GM08714 (cell line): ENCODE results near the gene ARMC3.
"Not testable (repeated sequence)": the region's sequence is repeated elsewhere in the genome, so short reads cannot be mapped to it uniquely, and the experiment has no call there.

Experiments
- H3K4me3 ChIP-seq: fragments of 200-500 bp; sonication (Bioruptor generic); 2 replicates; pipeline ENCODE4 v1.5.1; 2014; ENCODE audit warnings: mild to moderate bottlenecking, low read length, inconsistent platforms
- ZNF274 ChIP-seq: IDR thresholded peaks from 2 replicates; pipeline ENCODE4 v1.6.1; 2012; ENCODE audit warnings: mild to moderate bottlenecking, low read depth, low read length

The ARMC3 gene

DNA sequence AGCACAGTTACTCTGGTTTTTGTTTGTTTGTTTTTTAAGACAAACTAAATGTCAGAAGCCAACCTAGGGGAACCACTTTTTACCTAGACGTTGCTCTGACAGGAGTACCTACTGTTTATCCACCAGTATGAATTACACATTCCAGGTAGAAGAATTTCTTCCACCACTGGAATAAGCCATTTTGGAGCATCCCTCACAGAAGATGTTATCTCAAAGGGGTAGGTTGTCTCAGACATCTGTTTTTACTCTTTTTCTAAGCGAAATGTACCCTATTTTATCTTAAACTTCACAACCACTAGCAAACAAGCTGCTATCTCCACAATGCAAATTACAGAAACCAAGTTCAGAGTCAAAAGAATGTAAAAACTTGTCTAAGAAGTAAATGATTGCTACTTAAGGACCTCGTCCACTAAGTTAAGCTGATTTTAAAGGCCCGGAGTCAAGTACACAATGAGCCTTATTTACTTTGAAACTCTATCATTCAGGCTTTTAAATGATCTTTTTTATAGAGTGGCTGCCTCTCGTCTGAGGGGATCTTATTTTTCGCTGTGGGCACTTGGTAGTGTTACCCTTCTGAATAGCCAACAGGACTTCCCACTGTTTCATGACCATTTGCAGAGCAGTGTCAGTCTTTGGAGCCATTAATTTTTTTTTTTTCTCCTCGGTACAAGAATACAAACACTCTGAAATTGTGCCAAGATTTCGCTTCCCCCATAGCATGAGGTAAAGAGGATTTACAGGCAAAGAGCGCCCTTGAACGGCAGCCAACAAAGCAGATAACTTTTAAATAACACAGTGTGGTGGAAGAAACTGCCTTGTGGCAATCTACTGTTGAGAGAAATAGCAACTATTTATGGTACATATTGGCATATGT is 15.7 kb upstream of the ARMC3 start:
- H3K4me3 ChIP-seq = no peak overlapping the region
- TF ChIP-seq ZNF274 = no peak

GRCh38 chr10:22912763-22913384 is 15.0 kb upstream of the ARMC3 start:
- no peak for TF ChIP-seq ZNF274
- no peak overlapping the region for H3K4me3 ChIP-seq

DNA sequence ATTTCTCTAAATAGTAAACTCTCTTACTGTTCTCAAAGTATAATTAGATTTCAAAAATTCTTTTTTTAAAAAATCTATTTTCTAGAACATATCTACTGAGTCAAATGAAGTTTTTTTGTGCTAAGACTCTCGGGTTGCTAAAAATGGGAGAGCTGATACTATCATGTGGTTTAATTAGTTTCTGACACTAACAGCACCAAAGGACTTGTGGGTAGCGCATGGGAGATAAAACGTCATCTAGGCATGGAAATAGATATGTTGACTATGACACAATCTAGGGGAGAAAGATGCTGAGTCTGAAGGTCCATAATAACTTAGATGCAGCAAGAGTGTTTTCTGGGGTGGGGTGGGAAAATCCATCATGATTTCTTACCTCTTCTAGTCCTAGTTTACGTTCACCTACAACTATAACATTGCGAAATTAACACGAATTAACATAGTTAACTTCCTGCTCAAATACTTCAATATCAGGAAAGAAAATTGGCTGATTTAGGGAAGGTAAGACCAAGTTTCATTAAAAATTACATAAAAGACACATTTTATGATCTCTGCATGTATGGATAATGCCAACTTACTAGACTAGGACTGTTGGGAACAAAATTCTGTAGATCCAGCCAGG is 14.3 kb upstream of the ARMC3 start:
- no peak for TF ChIP-seq ZNF274
- H3K4me3 ChIP-seq = no peak overlapping the region

DNA sequence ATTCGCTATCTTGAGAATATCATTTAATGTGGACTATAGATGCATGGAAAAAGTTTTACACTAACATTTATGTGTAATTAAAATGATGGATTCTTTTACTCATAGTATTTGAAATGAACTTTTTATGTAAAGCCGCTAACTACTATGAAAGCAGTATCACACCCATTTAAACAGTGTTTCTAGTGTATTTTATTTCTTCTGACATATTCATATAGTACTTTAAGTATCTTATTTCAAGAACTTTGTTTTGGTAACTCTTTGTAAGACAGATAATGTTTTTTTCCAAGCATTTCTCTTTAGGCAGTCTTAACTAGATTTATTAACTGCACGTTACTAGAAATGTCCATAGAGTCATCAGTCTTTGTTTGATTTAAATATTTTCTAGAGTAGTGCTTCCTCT is 12.5 kb upstream of the ARMC3 start:
- no peak for TF ChIP-seq ZNF274
- H3K4me3 ChIP-seq = no peak overlapping the region

DNA sequence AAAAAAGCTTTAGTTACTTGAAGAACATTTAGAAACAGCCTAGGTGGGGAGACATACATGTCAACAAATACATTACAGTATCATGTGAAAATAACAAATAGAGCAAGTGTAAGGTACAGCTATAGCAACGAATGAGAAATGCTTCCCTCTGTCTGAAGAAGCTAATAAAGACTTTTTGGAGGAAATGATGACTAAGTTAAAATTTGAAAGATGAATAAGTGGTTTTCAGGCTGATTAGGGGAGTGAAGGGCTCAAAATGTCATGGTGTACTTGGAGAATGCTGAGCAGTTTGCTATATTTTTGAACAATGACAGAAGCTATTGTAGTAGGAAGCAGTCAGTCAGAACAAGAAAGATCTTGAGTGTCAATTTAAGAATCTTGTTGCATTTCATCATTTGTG is 2.8 kb upstream of the ARMC3 start:
- no peak for TF ChIP-seq ZNF274
- no peak overlapping the region for H3K4me3 ChIP-seq

- peak overlapping the region; percentile 56; the same call in 1 of the 2 replicates for H3K4me3 ChIP-seq
- TF ChIP-seq ZNF274 = no peak
These were observed 687 bp upstream of the ARMC3 start for GRCh38 chr10:22927166-22927565.

- not testable (repeated sequence) for H3K4me3 ChIP-seq
These were observed 1.2 kb downstream of the ARMC3 start for GRCh38 chr10:22929053-22929452.

DNA sequence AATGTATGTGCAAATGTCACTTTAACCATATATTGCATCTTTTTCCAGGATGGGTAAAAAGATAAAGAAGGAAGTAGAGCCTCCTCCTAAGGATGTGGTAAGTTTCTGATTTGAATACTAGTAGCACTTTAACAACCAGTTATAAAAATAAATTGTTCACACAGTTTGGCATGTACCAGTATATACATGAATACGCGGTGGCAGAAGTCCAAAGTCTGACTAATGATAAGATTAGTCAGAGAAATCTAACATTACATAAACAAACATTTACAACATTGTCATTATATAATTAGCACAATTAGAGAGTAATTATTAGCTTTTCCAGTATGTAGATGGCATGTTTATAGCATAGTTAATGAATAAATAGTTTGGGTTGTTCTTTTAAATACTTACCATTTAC is 4.1 kb downstream of the ARMC3 start:
- no peak for TF ChIP-seq ZNF274
- no peak overlapping the region for H3K4me3 ChIP-seq

DNA sequence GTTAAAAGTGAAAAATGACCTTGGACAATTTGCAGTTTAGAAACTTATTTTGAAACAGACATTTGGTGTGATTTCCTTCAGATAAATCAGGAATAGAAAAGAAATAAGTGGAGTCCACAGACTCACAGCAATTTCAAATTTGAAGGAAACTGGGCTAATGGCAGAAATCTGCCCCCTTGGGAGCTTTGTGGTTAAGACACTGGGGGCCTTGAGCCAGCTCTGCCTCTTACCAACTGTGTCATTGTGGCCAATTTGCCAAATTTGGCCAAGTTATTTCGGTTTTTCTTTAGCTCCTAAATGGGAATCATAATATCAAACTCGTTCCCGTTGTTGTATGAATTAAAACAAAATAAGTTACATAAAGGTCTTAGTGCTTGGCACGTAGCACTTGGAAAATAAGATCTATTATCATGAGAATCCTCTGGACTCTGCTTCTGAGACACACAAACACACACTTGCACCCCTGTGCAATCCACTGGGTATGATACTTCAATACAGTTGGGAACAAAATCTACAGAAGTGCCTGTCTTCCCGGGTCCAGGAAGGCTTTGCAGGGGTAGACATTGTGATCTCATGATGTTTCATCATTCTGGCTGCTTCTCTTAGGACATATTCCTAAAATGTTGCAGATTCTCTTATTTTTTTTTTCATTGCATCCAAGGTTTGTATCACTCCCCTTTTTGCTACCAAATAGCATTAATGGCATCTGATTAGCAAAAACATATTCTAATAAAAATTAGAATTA is 4.9 kb downstream of the ARMC3 start:
- H3K4me3 ChIP-seq = no peak overlapping the region
- no peak for TF ChIP-seq ZNF274

GRCh38 chr10:22934726-22935125 is 6.9 kb downstream of the ARMC3 start:
- no peak for TF ChIP-seq ZNF274
- no peak overlapping the region for H3K4me3 ChIP-seq

DNA sequence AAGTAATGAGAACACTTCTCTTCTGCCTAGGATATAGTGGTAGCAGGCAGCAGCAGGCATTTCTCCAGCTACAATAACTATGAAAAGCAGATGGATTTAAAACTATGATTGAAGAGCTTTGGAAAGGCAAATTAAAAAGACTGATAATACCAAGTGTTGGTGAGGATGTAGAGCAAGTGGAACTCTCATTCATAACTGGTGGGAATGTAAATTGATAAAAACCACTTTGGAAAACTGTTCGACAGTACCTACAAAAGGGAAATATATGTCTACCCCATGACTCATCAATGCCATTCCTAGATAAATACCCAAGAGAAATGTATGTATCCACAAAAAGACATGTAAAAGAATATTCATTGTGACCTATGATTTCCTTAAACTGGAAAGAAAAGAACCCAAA is 14.6 kb downstream of the ARMC3 start:
- no peak overlapping the region for H3K4me3 ChIP-seq
- TF ChIP-seq ZNF274 = no peak

- H3K4me3 ChIP-seq = no peak overlapping the region
- TF ChIP-seq ZNF274 = no peak
These were observed 18.3 kb downstream of the ARMC3 start for GRCh38 chr10:22945934-22946673.

DNA sequence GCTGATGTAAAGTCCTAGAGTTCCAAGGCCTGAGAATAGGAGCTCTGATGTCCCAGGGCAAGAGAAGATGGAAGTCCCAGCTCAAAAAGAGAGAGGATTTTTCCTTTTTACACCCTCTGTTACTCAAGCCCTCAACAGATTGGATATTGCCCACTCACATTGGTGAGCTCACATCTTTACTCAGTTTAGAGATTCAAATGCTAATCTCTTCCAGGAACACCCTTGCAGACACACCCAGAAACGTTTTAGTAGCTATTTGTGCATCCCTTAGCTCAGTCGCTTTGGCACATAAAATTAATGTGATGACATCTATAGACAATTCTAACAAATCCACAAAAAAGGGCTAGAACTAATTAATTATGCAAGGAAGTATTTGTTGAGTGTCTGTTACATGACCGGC is 27.1 kb downstream of the ARMC3 start:
- no peak for TF ChIP-seq ZNF274
- H3K4me3 ChIP-seq = no peak overlapping the region

- TF ChIP-seq ZNF274 = no peak
- no peak overlapping the region for H3K4me3 ChIP-seq
These were observed 30.5 kb downstream of the ARMC3 start for GRCh38 chr10:22958338-22958737.
